Measurements from ENCODE around the gene ERVK3-1.
"Not testable (repeated sequence)": the region's sequence is repeated elsewhere in the genome, so short reads cannot be mapped to it uniquely, and the experiment has no call there.

ERVK3-1 gene

GRCh38 chr19:58346961-58347929, 42.1 kb downstream of the ERVK3-1 start:
- DNase-seq (ENCODE audit: low read depth in 2 of 2), result peak; percentile 44 to 53

DNA sequence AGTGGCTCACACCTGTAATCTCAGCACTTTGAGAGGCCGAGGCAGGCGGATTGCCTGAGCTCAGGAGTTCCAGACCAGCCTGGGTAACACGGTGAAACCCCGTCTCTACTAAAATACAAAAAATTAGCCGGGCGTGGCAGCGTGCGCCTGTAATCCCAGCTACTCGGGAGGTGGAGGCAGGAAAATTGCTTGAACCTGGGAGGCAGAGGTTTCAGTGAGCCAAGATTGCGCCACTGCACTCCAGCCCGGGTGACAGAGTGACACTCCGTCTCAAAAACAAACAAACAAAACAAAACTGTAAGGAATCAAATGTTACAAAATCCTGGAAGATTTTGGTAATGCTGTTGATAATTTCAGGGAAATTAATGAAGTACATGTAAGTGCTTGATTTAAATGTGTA, 42.9 kb downstream of the ERVK3-1 start:
- DNase-seq (ENCODE audit: low read depth in 2 of 2), result not testable (repeated sequence)

DNA sequence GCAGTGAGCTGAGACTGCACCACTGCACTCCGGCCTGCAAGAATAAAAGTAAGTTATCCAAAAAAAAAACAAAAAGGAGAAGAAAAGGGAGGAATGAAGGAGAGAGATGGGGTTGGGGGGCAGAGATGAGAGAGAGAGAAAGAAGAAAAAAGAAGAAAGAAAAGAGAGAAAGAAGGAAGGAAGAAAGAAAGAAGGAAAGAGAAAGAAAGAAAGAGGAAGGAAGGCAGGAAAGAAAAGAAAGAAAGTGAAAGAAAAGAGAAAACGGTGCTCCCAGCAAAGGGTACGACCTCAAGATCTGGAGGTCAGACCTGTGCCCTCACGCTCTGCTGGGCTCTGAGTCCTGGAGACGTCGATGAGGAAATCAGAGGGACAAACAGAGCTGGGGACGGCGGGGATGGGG, 44.4 kb downstream of the ERVK3-1 start:
- DNase-seq (ENCODE audit: low read depth in 2 of 2), result no peak

GRCh38 chr19:58350001-58350861, 45.1 kb downstream of the ERVK3-1 start:
- DNase-seq (ENCODE audit: low read depth in 2 of 2), result no peak

GRCh38 chr19:58350871-58351557, 45.8 kb downstream of the ERVK3-1 start:
- no peak for DNase-seq (ENCODE audit: low read depth in 2 of 2)

DNA sequence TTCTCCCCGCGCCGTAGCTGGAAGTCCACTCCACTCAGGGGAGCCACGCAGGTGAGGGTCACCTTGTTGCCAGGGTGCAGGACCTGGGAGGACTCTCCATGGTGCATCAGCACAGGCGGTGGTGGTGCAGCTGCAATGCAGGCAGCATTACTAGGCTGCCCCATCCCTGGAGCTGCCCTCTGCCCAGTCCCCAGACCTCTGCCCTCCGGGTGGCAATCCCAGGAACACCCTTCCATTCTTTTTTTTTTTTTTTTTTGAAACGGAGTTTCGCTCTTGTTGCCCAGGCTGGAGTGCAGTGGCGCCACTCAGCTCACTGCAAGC, 46.3 kb downstream of the ERVK3-1 start:
- DNase-seq (ENCODE audit: low read depth in 2 of 2), result no peak

DNA sequence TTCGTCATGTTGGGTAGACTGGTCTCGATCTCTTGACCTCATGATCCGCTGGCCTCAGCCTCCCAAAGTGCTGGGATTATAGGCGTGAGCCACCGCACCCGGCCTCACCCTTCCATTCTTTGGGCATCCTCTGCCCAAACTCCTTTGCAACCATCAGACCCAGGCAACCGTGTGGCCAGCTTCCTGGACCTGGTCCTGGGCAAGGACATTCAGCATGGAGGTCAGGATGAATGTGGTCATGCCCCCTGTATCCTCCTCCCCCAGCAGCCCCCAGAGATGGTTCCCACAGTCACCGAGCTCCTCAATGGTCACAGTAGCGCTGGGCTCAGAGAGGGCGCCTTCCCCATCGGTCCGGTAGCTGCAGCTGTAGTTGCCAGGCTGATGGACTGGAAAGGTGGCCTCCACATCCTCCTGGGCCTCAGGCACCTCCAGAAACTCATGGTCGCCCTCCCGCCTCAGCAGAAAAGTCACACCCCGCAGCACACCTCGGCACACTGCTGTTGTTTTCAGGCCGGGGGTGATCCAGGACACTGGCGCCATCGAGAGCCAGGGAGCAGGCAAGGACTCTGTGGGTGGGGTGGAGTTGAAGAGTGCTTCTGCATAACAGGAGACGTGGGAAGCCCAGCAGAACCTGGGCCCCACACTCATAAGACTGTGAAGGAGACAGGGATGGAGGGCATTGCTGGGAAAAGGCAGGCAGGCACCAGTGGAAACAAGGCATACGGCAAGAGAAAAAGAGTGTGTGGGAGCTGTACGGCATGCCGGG, 47.0 kb downstream of the ERVK3-1 start:
- no peak for DNase-seq (ENCODE audit: low read depth in 2 of 2)

GRCh38 chr19:58352760-58353671, 47.8 kb downstream of the ERVK3-1 start, which contains the start of gene A1BG:
Gene A1BG, minus strand, starts transcription at chr19:58353492. Its CDS starts 55 bp downstream, at chr19:58353437.
- DNase-seq (ENCODE audit: low read depth in 2 of 2), result no peak

DNA sequence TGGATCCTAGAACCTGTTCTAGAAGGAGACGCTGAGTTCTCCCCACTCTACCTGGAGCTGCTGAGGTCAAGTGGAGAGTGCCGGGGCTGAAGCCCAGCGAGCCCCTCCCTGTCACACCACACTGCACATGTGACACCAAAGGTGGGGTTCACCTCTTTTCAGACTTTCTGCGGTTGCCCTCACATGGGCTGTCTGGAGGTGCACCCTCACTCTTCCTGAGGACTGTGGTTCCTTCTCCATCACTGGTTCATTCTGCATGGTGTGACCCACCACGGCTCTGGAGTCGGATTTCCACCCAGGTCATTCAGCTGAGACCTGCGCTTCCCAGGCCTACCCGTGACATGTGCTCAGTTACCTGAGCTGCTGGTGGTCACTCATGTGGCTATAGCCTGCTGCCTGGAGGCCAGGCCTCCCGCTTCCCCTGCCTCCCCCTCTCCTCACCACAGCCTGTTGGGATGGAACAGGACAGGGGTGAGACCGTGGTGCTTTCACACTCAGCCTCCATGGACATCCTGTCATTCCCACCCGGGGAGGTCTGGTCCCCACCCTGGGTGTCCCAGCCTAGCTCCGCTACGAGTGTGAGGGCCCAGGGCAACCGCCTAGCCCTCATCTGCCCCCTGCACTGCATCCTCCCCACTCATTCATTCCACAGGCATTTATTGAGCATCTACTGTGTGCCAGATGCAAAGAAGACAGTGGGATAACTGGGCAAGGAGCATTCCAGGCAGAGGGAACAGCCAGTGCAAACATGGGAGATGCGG, 48.7 kb downstream of the ERVK3-1 start:
- no peak for DNase-seq (ENCODE audit: low read depth in 2 of 2)

GRCh38 chr19:58354478-58355030, 49.4 kb downstream of the ERVK3-1 start:
- no peak for DNase-seq (ENCODE audit: low read depth in 2 of 2)

DNA sequence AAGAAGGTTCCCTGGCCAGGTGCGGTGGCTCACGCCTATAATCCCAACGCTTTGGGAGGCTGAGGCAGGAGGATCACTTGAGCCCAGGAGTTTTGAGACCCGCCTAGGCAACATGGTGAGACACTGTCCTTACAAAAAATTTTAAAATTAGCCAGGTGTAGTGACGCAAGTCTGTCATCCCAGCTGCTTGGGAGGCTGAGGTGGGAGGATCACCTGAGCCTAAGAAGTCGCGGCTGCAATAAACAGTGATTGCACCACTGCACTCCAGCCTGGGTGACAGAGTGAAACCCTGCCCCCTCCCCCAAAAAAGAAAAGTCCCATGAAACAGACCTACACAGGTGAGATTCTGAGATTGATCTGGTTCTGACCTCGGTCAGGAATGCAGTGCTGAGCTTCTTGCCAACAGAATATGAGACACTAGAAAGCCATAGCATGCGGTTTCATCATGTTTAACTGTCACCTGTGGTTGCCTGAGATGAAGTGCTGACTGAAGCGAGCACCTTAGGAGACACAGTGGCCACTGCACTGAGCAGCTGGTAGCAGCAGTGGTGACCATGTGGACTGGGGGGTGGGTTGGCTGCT, 50.1 kb downstream of the ERVK3-1 start:
- DNase-seq (ENCODE audit: low read depth in 2 of 2), result no peak

GRCh38 chr19:58355908-58356765, 51.0 kb downstream of the ERVK3-1 start:
- no peak for DNase-seq (ENCODE audit: low read depth in 2 of 2)

DNA sequence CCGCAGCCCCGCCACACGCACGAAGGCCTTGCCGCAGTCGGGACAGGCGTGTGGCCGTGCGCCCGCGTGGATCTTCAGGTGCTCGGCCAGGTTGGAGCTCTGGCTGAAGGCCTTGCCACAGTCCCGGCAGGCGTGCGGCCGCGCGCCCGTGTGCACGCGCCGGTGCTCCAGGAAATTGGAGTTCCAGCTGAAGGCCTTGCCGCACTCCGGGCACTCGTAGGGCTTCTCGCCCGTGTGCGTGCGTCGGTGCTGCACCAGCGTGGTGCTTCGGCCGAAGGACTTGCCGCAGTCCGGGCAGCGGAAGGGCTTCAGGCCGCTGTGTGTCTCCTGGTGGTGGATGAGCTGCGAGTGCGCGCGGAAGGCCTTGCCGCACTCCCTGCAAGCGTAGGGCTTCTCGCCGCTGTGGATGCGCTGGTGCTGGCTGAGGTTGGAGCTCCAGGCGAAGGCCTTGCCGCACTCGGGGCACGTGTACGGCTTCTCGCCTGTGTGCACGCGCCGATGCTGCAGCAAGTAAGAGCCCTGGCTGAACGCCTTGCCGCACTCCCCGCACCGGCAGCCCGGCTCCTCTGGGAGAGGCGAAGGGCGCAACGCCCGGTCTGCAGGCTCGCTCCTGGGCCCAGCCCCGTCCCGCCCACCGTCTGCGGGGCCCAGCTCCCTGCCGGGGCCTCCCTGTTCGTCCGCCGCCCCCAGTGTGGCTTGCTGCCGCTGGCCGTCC, 51.7 kb downstream of the ERVK3-1 start:
- DNase-seq (ENCODE audit: low read depth in 2 of 2), result no peak

GRCh38 chr19:58357481-58358145, 52.4 kb downstream of the ERVK3-1 start:
- DNase-seq (ENCODE audit: low read depth in 2 of 2), result no peak

DNA sequence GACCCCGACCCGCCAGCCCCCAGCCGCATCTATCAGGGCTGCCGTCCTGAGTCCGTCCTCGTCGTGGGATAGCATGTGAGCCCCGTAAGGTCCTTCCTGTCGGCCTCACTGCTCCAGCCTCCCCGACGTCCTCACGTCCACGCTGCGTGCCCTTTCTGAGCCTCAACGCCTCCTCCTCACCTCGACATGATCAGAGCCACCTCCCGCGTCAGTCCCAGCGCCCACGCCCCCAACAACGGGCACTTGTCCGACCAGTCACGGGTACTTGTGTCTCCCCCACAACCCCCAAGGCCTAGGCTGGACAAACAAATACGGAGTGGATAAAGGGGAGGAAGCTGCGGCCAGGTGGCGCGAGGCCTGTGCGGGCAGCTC, 56.7 kb downstream of the ERVK3-1 start:
- DNase-seq (ENCODE audit: low read depth in 2 of 2), result no peak

DNA sequence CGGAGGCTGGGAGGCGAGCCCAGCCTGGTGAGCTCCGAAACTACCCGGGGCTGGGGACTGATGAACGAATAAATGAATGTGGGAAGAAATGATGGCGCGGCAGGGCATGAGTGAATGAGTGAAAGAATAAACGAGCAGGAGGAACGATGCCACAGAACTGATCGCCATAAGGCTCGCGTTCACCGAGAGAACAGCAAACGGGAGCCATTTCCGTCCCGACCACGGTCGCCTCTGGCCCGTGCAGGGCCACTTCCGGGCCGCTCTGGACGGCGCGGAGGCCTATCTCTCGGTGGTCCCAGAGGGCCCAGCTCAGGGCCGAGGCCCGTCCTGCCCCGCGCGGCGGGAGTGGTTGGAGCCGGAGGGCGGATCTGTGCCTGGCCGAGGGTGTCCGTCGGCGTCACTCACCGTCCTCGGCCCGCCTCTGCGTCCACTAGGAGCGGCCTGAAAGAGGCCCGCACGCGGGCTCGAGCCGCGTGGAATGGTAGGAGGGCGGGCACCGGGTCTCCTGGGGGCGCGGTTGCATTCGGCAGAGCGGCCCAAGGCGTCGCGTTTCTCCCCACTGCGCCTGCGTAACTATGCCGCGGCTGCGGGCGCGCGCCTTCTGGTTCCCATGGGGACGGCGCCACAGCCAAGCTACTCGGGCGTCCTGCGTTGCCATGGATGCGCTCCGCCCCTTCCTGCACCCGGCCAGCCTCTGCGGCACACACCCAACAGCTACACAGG, 57.3 kb downstream of the ERVK3-1 start, which contains the start of gene ZNF497:
ZNF497 (minus strand) TSS at position 480 of the 723 bp plus-strand sequence. CDS start 5,116 bp downstream, outside the sequence.
- peak; percentile 88 to 89 for DNase-seq (ENCODE audit: low read depth in 2 of 2)
